ENCODE measurements around the gene SSRP1. TPM values are rescaled to one million over a fixed set of nuclear protein-coding genes. Genes with fewer than 3 reads are reported as not detected.

Gene SSRP1
- polyA plus RNA-seq, 3 donors, result 9.8 to 34.7 (median 14.7) TPM

DNA sequence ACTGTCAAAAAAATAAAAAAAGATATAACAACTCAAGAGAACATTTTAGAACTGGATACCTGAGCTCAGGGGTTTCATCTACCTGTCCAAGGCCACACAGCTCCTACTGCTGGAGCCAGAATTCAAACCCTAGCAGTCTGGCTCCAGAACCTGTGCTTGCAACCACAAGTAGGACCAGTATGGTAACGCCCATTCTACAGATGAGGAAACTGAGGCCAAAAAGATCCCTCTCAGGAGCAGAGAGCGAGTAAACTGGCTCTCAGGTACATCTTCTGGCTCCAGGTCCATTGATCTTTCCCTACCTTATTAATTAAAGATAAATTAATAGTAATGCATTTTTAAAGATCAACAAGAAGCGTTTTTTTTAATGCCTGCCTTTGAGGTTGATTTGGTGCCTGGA lies 21.6 kb upstream of the SSRP1 start:
- no peaks in the 10 kb centered on the region for H3K27me3 ChIP-seq (ENCODE audit: control insufficient read depth in 2 of 2, insufficient read depth in 2 of 2, low read length in 2 of 2)
- H3K79me2 ChIP-seq (ENCODE audit: insufficient read depth, low read length), result no peaks in the 10 kb centered on the region
- Mint-ChIP-seq H3K4me1 (peaks cover 25% of the 10 kb centered on the region), H3K9me3 (peaks cover 0 to 1% (median 0%) of the 10 kb centered on the region in 7 donors), H3K27ac (no peak overlapping the region), H3K36me3 (no peaks in the 10 kb centered on the region), H3K27me3 (ENCODE audit: low read depth in 3 of 3) (peaks cover 0 to 3% (median 2%) of the 10 kb centered on the region in 3 donors), H3K4me3 (no peak overlapping the region)
- peaks cover 26 to 29% of the 10 kb centered on the region in 2 donors for H3K4me1 ChIP-seq (ENCODE audit: control insufficient read depth in 1 of 2, insufficient read depth in 2 of 2, low read length in 2 of 2)
- no peak overlapping the region for H3K4me2 ChIP-seq (replicated peaks; ENCODE audit: extremely low read depth, low read length, poor library complexity, severe bottlenecking)
- no peak overlapping the region for H3K4me3 ChIP-seq (replicated peaks in 1 of 3; ENCODE audit: low read depth in 2 of 3, low read length in 3 of 3)
- DNase-seq, result no peak
- no peaks in the 10 kb centered on the region for H3K36me3 ChIP-seq (replicated peaks in 1 of 2; ENCODE audit: control insufficient read depth in 1 of 2, insufficient read depth in 2 of 2, low read length in 2 of 2)
- H3K9me3 ChIP-seq (replicated peaks in 1 of 2; ENCODE audit: control insufficient read depth in 1 of 2, insufficient read depth in 1 of 2, low read length in 2 of 2), result no peaks in the 10 kb centered on the region
- no peaks in the 10 kb centered on the region for H4K20me1 ChIP-seq (ENCODE audit: insufficient read depth, low read length)
- 80% methylated on average over 1 of the region's 3 CpGs for WGBS (ENCODE audit: insufficient coverage)
- TF ChIP-seq CTCF (IDR thresholded peaks at IDR 0.05), result no peak
- no peak overlapping the region for H3K9ac ChIP-seq (ENCODE audit: insufficient read depth, low read length, poor library complexity, severe bottlenecking)
- H3K27ac ChIP-seq (ENCODE audit: low read depth in 1 of 2, low read length in 2 of 2), result no peak overlapping the region
- intact Hi-C loops (cut with micrococcal nuclease), result loop anchor here in 1 of 2 donors (10.0 kb wide), 1 partner anchor 287 kb away; the partner anchor contains the start of gene YPEL4
- H2AFZ ChIP-seq (ENCODE audit: insufficient read depth, low read depth, low read length, poor library complexity, severe bottlenecking), result no peak overlapping the region

GRCh38 chr11:57356268-57356667 lies 20.6 kb upstream of the SSRP1 start:
- Histone ChIP-seq H3K36me3 (replicated peaks in 1 of 2; ENCODE audit: control insufficient read depth in 1 of 2, insufficient read depth in 2 of 2, low read length in 2 of 2) (no peaks in the 10 kb centered on the region), H3K9me3 (replicated peaks in 1 of 2; ENCODE audit: control insufficient read depth in 1 of 2, insufficient read depth in 1 of 2, low read length in 2 of 2) (no peaks in the 10 kb centered on the region), H2AFZ (ENCODE audit: insufficient read depth, low read depth, low read length, poor library complexity, severe bottlenecking) (peak overlapping the region; percentile 69), H4K20me1 (ENCODE audit: insufficient read depth, low read length) (no peaks in the 10 kb centered on the region), H3K79me2 (ENCODE audit: insufficient read depth, low read length) (no peaks in the 10 kb centered on the region), H3K4me1 (ENCODE audit: control insufficient read depth in 1 of 2, insufficient read depth in 2 of 2, low read length in 2 of 2) (peaks cover 26 to 29% of the 10 kb centered on the region in 2 donors), H3K4me3 (replicated peaks in 1 of 3; ENCODE audit: low read depth in 2 of 3, low read length in 3 of 3) (peak overlapping the region in 1 of 3 experiments; percentile 19), H3K4me2 (replicated peaks; ENCODE audit: extremely low read depth, low read length, poor library complexity, severe bottlenecking) (peak overlapping the region; percentile 52), H3K9ac (ENCODE audit: insufficient read depth, low read length, poor library complexity, severe bottlenecking) (peak overlapping the region; percentile 0), H3K27me3 (ENCODE audit: control insufficient read depth in 2 of 2, insufficient read depth in 2 of 2, low read length in 2 of 2) (no peaks in the 10 kb centered on the region), H3K27ac (ENCODE audit: low read depth in 1 of 2, low read length in 2 of 2) (peak overlapping the region in 1 of 2 donors; percentile 33)
- peak in 1 of 3 donors; percentile 33 for DNase-seq
- Mint-ChIP-seq H3K4me1 (peaks cover 25% of the 10 kb centered on the region), H3K27me3 (ENCODE audit: low read depth in 3 of 3) (peaks cover 0 to 3% (median 2%) of the 10 kb centered on the region in 3 donors), H3K36me3 (no peaks in the 10 kb centered on the region), H3K4me3 (peak overlapping the region in 1 of 2 donors; percentile 70), H3K9me3 (peaks cover 0 to 4% (median 2%) of the 10 kb centered on the region in 7 donors), H3K27ac (peak overlapping the region in 6 of 7 donors; percentile 6 to 86 (median 49))
- TF ChIP-seq CTCF (IDR thresholded peaks at IDR 0.05), result no peak
- intact Hi-C loops (cut with micrococcal nuclease), result loop anchor here in 1 of 2 donors (10.0 kb wide), 1 partner anchor 289 kb away; the partner anchor contains the start of gene YPEL4
- 7% methylated on average over 9 of the region's 9 CpGs for WGBS (ENCODE audit: insufficient coverage)

Data from CD14-positive monocyte (primary cell).